CD4-positive, alpha-beta T cell treated with Interleukin-2 at 100 ng/mL for 4 hours (primary cell): Measurements from ENCODE around the gene FAM43B.

Source experiments
- DNase-seq: peaks from one replicate; pipeline ENCODE4 v3.0.0-alpha.2; 2020; ENCODE audit warnings: low spot score

The FAM43B gene

GRCh38 chr1:20593756-20594155 is 41.4 kb downstream of the FAM43B start:
- DNase-seq = no peak

- no peak for DNase-seq
Observed at GRCh38 chr1:20594746-20595145, 42.4 kb downstream of the FAM43B start.

- DNase-seq = no peak
Observed at GRCh38 chr1:20596106-20596505, 43.7 kb downstream of the FAM43B start.

GRCh38 chr1:20597650-20598049 is 45.3 kb downstream of the FAM43B start:
- DNase-seq = no peak

- no peak for DNase-seq
Observed at GRCh38 chr1:20600156-20600555, 47.8 kb downstream of the FAM43B start.

GRCh38 chr1:20601129-20601825 is 48.9 kb downstream of the FAM43B start:
- no peak for DNase-seq

GRCh38 chr1:20602851-20603450 is 50.6 kb downstream of the FAM43B start:
- no peak for DNase-seq

GRCh38 chr1:20603504-20604464 is 51.4 kb downstream of the FAM43B start:
- no peak for DNase-seq
